ENCODE measurements around the gene USP33.

The USP33 gene

GRCh38 chr1:77744576-77744975 lies 15.1 kb downstream of the USP33 start:
- no peaks in the 10 kb centered on the region for H3K4me1 ChIP-seq (ENCODE audit: control insufficient read depth, low read length)
- no peak overlapping the region for H3K27ac ChIP-seq (ENCODE audit: low read depth, low read length)
- H4K20me1 ChIP-seq (ENCODE audit: control insufficient read depth, insufficient read depth, low read depth, low read length): no peaks in the 10 kb centered on the region
- H3K9me2 ChIP-seq (replicated peaks; ENCODE audit: control insufficient read depth, low read length): no peaks in the 10 kb centered on the region
- no peak overlapping the region for H3K4me2 ChIP-seq (ENCODE audit: low read length)
- H3K27me3 ChIP-seq (ENCODE audit: control insufficient read depth, low read length): no peaks in the 10 kb centered on the region
- TF ChIP-seq EZH2phosphoT487 (IDR thresholded peaks at IDR 0.05; ENCODE audit: borderline replicate concordance, low read length) (no peak), CTCF (IDR thresholded peaks at IDR 0.05; ENCODE audit: low read depth, low read length, poor library complexity, severe bottlenecking) (no peak)
- H3K79me2 ChIP-seq (ENCODE audit: control insufficient read depth, low read length): peaks cover 60% of the 10 kb centered on the region
- H3K4me3 ChIP-seq (ENCODE audit: low read length): no peak overlapping the region
- H3K36me3 ChIP-seq (ENCODE audit: control insufficient read depth, low read length): peaks cover 4% of the 10 kb centered on the region; the same call in 1 of the 2 replicates
- no peaks in the 10 kb centered on the region for H3K9me3 ChIP-seq (ENCODE audit: control insufficient read depth, insufficient read depth, low read length)
- no peaks in the 10 kb centered on the region for H3F3A ChIP-seq (ENCODE audit: control insufficient read depth, insufficient read depth)

GRCh38 chr1:77742011-77742555 lies 17.6 kb downstream of the USP33 start:
- Histone ChIP-seq H3K9me2 (replicated peaks; ENCODE audit: control insufficient read depth, low read length) (no peaks in the 10 kb centered on the region), H3K9me3 (ENCODE audit: control insufficient read depth, insufficient read depth, low read length) (no peaks in the 10 kb centered on the region), H3K4me3 (ENCODE audit: low read length) (no peak overlapping the region), H4K20me1 (ENCODE audit: control insufficient read depth, insufficient read depth, low read depth, low read length) (no peaks in the 10 kb centered on the region), H3K27ac (ENCODE audit: low read depth, low read length) (no peak overlapping the region), H3F3A (ENCODE audit: control insufficient read depth, insufficient read depth) (no peaks in the 10 kb centered on the region), H3K27me3 (ENCODE audit: control insufficient read depth, low read length) (no peaks in the 10 kb centered on the region), H3K4me2 (ENCODE audit: low read length) (no peak overlapping the region), H3K79me2 (ENCODE audit: control insufficient read depth, low read length) (peaks cover 35% of the 10 kb centered on the region), H3K36me3 (ENCODE audit: control insufficient read depth, low read length) (peaks cover 15% of the 10 kb centered on the region), H3K4me1 (ENCODE audit: control insufficient read depth, low read length) (no peaks in the 10 kb centered on the region)
- no peak for TF ChIP-seq EZH2phosphoT487 (IDR thresholded peaks at IDR 0.05; ENCODE audit: borderline replicate concordance, low read length)
- TF ChIP-seq CTCF (IDR thresholded peaks at IDR 0.05; ENCODE audit: low read depth, low read length, poor library complexity, severe bottlenecking): no peak

GRCh38 chr1:77741316-77741715 lies 18.3 kb downstream of the USP33 start:
- Histone ChIP-seq H3K9me3 (ENCODE audit: control insufficient read depth, insufficient read depth, low read length) (no peaks in the 10 kb centered on the region), H3K36me3 (ENCODE audit: control insufficient read depth, low read length) (peaks cover 15% of the 10 kb centered on the region), H3K4me1 (ENCODE audit: control insufficient read depth, low read length) (no peaks in the 10 kb centered on the region), H3K4me3 (ENCODE audit: low read length) (no peak overlapping the region), H4K20me1 (ENCODE audit: control insufficient read depth, insufficient read depth, low read depth, low read length) (no peaks in the 10 kb centered on the region), H3K9me2 (replicated peaks; ENCODE audit: control insufficient read depth, low read length) (no peaks in the 10 kb centered on the region), H3K79me2 (ENCODE audit: control insufficient read depth, low read length) (peaks cover 30% of the 10 kb centered on the region), H3F3A (ENCODE audit: control insufficient read depth, insufficient read depth) (no peaks in the 10 kb centered on the region), H3K27ac (ENCODE audit: low read depth, low read length) (no peak overlapping the region), H3K27me3 (ENCODE audit: control insufficient read depth, low read length) (no peaks in the 10 kb centered on the region), H3K4me2 (ENCODE audit: low read length) (no peak overlapping the region)
- TF ChIP-seq CTCF (IDR thresholded peaks at IDR 0.05; ENCODE audit: low read depth, low read length, poor library complexity, severe bottlenecking): no peak
- no peak for TF ChIP-seq EZH2phosphoT487 (IDR thresholded peaks at IDR 0.05; ENCODE audit: borderline replicate concordance, low read length)

Data from DOHH2 (cell line).